Stimulated activated CD4-positive, alpha-beta T cell treated with anti-CD3 and anti-CD28 coated beads, Interleukin-4, amount 100 ng/mL, for 48 hours (primary cell): Measurements from ENCODE around the gene ITIH3.
"Not testable (repeated sequence)": the region's sequence is repeated elsewhere in the genome, so short reads cannot be mapped to it uniquely, and the experiment has no call there.

ENCODE experiments used
- DNase-seq, 2 donors: peaks; one replicate each; pipeline ENCODE4 v3.0.0-alpha.2; 2020; ENCODE audit warnings: low read depth in 2 of 2

The ITIH3 gene, protein sequence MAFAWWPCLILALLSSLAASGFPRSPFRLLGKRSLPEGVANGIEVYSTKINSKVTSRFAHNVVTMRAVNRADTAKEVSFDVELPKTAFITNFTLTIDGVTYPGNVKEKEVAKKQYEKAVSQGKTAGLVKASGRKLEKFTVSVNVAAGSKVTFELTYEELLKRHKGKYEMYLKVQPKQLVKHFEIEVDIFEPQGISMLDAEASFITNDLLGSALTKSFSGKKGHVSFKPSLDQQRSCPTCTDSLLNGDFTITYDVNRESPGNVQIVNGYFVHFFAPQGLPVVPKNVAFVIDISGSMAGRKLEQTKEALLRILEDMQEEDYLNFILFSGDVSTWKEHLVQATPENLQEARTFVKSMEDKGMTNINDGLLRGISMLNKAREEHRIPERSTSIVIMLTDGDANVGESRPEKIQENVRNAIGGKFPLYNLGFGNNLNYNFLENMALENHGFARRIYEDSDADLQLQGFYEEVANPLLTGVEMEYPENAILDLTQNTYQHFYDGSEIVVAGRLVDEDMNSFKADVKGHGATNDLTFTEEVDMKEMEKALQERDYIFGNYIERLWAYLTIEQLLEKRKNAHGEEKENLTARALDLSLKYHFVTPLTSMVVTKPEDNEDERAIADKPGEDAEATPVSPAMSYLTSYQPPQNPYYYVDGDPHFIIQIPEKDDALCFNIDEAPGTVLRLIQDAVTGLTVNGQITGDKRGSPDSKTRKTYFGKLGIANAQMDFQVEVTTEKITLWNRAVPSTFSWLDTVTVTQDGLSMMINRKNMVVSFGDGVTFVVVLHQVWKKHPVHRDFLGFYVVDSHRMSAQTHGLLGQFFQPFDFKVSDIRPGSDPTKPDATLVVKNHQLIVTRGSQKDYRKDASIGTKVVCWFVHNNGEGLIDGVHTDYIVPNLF

DNA sequence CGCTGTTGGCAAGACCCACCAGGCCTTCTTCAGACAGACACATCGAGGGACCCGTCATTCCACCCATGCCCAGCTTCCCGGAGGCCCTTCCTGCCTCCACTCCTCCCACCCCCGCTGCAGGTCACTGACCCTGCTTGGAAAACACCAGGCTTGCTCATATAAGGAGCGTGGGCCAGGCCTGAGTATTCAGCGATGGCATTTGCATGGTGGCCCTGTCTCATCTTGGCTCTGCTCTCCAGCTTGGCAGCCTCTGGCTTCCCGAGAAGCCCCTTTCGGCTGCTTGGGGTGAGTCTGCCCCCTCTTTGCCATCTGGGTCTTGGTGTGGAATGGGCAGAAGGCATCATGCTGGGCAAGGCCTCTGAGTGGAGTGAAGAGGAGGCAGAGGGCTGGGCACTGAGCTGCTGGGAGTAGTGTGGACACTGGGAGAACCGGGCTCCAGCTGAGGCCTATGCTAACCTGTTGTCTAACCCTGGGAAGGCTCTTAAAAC, at the start of gene ITIH3:
ITIH3 (plus strand) TSS at position 185 of the 488 bp plus-strand sequence; CDS start at position 193, 8 bp downstream.
- no peak for DNase-seq

DNA sequence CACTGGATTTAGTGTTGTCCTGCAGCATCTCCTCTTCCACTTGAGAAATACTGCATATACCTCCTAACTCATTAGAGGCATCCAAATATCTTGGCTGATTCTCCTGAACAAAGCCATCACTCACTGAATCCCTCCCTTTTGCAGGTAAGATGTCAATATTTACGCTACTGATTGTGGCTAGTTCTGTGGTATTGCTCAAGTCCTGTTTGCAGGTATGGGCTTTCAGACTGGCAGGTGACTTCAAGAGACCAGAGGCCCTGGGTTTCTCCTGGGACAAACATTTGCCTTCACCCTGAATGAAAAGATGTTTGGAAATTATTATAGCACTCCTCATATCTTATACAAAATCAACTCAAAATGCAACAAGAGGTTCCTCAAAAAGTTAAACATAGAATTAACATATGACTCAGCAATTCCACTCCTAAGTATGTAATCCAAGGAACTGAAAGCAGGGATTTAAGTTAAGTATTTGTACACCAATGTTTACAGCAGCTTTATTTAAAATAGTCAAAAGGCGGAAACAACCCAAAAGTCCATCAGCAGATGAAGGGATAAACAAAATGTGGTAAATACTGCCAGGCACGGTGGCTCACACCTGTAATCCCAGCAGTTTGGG, 42.4 kb upstream of the ITIH3 start:
- no peak for DNase-seq

DNA sequence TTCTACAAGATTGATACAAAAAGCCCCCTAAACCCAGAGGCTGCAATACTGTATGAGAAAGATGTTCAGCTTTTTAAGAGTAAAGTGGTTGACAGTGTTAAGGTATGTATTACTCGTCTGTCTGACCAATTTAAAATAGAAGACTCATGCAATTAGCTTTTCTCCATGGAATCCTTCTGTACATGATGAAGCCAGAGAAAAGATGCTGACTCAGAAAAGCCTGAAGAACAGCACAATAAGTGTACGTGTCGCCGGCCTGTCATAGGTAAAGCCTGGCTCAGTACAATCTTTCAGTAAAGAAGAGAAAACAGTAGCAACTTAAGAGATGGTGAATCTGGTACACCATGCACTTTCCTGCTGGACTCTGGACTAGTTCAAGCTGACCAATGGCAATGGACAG, 40.2 kb upstream of the ITIH3 start:
- DNase-seq: no peak

DNA sequence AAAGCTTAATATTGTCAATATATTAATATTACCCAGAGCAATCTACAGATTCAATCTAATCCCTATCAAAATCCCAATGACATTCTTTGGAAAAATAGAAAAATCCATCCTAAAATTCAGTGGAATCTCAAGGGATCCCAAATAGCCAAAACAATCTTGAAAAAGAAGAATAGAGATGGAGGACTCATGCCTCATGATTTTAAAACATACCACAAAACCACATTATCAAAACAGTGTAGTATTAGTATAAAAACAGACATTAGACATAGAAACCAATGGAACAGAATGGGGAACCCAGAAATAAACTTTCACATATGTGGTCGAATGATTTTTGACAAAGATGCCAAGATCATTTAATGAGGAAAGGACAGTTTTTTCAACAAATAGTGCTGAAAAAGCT, 38.5 kb upstream of the ITIH3 start:
- no peak for DNase-seq

DNA sequence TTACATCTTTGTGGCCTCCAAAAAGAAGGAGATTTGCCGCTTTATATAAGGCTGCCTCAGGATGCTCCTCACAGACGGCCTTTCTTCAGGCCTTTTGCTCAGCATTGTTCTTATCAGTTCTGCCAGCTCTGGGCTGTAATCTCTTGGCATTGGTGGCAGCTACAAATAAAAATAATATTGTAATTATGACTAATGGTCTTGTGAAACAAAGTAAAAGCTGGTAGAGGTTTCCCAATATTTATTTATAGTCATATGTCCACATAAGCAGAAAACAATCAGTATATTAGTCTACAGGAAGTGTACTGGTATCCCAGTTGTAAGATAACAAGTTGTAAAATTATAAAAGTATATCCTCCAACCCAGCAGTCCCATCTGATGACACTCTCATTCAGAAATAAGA, 31.1 kb upstream of the ITIH3 start:
- DNase-seq: no peak

DNA sequence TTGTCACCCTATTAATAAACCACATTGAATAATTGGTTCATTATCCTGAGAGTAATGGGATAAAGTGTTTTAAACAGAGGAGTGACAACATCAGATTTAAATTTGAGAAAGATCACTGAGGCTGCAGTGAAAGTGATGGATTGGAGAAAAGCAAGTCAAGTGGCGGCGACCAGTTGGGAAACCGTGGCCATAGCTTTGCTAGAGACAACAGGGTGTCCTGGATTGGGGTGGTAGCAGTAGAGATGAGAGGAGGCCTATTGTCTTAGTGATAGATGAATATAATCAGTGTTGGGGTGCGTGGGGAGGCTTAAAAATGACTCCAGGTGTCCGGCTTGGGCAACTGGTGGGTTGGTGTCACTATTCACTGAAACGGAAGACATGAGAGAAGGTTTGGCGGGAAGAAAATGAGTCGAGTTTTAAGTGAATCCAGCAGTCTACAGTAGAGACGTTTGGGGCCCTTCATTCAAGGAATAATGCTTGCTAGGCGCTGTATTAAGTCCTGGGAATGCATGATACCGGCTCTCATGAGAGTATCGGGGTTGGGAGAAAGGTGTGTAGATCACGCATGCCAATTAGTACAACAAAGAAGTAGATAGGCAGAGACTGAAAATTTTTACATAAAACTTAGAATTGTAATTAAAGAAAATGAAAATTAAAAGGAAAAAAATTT, 24.7 kb upstream of the ITIH3 start:
- DNase-seq: no peak

DNA sequence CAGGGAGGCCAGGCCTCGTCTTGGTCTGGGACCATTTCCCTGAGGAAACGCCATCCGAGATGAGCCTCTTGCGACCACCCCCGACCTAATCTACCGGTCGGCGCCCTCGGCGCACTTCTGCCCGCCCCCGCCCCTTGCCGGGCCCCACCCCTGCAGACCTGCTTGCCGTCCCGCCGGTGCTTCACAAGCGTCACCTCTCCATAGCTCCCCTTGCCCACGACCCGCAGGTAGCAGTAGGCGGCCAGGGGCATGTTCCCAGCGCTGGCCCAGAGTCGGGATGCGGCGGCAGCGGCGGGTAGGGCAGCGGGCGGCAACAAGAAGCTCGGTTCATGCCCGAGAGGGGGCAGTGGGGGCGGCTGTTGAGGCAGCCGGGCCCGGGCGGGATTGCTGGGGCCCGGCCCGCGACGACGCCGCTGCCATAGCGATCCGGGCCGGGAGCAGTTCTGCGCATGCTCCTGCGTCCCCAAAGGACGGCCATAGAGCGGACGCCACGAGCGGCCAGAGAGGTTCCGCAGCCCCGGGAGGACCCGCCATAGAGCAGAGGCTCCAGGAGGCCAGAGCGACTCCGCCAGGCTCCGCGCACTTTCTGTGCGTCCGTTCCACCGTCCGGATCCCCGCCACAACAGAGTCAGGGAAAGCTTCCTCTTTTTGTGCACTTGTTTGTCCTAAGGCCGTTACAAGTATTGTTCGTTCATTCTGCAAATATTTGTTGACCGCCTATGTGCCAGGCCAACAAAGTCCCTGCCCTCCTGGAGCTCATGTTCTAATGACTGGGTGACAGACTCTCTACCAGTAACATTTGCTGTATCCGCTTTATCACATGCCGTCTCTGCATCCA, 23.9 kb upstream of the ITIH3 start, which contains the start of gene NEK4:
NEK4 (minus strand) TSS at position 445 of the 838 bp plus-strand sequence; CDS start at position 251, 194 bp downstream.
- DNase-seq: peak; percentile 80 to 85

DNA sequence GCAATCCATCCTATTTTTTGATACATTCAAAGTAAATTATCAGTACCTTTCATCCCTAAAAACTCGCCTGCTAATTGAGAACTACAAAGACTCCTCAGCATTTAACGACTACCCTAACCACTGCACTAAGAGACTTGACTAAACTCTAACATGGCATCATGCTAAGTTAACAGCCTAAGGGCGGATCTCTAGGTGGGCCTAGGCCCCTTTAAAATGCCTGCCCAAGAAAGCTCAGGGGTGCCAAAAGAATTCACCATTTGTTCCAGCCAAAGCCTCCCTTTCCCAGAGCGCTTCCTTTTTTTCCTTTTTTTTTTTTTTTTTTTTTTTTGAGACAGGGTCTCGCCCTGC, 23.3 kb upstream of the ITIH3 start:
- DNase-seq: no peak

DNA sequence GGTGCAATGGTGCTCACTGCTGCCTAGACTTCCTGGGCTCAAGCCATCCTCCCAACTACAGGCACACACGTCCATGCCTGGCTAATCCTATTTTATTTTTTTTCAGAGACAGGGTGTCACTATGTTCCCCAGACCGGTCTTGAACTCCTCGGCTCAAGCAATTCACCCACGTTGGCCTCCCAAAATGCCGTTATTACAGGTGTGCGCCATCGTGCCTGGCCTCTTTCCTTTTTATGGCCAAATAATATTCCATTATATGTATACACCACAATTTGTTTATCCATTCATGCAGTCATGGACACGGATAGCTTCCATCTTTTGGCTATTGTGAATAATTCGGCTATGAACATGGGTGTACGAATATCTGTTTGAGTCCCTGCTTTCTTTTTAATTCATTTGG, 22.9 kb upstream of the ITIH3 start:
- no peak for DNase-seq

DNA sequence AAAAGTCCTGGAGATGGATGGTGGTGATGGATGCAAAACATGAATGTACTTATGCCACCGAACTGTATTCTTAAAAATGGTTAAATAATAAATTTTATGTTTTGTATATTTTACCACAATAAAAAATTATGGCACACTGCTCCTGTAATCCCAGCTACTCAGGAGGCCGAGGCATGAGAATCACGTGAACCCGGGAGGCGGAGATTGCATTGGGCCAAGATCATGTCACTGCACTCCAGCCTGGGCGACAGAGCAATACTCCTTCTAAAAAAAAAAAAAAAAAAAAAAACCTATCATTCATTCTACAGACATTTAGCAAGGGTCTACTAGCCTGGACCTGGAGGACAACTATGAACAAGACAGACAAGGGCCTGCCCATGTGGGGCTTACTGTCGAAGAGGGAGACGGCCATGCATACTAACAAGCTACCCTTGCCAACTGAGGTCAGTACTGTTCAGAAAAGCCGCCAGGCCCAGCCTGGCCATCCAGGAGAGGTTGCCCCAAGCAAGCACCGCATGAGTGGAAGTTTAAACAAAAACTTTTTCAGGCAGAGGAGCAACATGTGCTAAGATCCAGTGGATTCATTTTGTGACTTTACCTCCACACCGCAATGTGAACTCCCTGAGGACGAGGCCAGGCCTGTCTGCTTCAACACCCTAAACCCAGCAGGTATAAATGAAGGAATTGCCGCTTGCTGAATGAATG, 21.1 kb upstream of the ITIH3 start:
- DNase-seq: no peak

DNA sequence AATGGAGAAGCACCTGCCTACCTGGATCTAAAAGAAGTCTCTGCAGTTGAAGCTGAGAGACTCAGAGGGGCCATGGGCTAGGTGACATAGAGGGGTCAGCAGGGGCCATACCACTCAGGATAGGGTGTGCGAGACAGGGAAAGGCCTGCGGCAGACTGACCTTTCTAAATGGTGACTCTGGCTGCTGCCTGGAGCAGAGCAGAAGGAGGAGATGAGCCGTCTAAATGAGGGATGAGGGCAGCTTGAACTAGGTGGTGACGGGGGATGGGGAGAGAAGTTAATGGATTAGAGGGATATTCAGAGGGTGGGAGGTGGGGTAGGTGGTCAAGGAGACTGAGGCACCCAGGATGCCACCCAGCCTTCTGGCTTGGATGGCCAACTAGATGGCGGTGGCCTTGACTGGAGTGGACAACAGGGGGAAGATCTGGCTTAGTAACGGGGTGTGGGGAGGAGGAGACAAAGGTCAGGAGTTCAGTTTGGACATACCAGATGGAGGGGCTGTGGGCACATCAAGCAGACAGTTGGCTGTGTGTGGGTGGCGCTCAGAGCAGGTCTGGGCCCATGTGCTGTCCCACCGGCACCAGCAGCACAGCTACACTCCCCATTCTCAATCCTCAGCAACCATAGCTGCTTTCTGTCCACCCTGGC, 20.4 kb upstream of the ITIH3 start:
- DNase-seq: no peak

DNA sequence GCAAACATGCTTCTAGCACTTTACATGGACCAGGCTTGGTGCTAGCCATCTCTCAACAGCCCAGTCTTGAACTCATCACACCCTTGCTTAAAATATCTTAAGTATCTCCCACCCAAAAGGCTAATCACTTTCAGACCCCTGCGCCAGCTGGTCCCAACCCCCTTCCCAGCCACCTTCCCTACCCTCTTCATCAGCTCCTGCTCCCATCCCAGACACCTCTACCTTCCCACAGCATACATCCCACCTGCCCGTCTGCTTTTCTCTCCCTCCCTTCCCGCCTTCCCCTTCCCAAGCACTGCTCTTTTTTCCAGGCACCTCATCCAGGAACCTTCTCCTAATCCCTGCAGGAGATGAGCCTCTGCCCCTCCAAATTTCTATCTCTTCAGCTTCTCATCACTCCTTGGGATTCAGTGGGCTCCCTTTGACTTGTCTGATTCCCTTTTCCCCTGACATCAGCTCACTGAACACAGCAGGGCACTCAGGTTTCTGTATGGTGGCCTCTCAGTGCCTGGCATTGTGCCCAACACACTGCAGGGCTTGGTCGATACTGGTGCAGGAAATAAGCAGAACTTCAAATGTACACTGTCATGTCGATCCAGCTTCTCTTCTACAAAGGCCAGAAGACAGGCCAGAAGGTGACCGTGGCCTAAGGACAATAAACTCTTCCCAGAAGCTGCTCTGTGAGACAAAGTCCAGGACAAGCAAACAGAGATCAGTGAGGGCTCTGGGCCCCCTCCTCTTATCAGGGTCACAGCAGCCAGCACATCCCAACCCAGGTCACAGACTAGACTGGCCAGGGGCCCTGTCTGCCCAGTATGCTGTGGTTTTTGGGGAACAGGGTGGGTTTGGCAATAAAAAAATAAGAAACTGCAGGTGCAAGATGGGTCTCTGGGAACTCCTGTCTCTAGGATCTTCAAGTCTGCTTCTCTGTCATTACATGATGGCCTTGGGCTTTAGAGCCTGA, 19.4 kb upstream of the ITIH3 start:
- no peak for DNase-seq

DNA sequence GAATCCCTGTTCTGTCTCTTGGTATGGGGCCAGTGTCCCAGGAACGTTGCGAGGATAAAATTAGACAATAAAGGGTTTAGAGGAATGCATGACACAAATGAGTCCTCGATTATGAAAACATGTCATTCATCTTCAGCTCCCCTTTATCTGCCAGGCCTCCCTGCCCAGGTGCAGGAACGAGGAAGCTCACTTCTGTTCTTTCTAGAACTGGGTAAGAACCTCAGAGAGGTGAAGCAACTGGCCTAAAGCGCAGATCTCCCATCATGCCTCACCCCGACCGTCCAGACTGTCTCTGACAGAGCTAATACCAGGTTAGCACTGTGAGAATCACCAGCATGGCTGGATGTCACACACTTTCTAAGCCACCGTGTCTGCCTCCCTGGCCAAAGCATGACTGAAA, 18.7 kb upstream of the ITIH3 start:
- no peak for DNase-seq

DNA sequence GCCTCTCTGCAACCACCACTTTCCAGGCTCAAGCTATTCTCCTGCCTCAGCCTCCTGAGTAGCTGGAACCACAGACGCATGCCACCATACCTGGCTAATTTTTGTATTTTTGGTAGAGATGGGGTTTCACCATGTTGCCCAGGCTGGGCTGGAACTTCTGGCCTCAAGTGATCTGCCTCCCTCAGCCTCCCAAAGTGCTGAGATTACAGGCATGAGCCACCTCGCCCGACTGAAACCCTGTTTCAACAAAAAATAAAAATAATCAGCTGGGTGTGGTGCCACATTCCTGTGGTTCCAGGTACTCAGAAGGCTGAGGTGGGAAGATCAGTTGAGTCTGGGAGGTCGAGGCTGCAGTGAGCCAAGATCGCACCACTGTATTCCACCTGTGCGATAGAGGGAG, 18.1 kb upstream of the ITIH3 start:
- DNase-seq: not testable (repeated sequence)

DNA sequence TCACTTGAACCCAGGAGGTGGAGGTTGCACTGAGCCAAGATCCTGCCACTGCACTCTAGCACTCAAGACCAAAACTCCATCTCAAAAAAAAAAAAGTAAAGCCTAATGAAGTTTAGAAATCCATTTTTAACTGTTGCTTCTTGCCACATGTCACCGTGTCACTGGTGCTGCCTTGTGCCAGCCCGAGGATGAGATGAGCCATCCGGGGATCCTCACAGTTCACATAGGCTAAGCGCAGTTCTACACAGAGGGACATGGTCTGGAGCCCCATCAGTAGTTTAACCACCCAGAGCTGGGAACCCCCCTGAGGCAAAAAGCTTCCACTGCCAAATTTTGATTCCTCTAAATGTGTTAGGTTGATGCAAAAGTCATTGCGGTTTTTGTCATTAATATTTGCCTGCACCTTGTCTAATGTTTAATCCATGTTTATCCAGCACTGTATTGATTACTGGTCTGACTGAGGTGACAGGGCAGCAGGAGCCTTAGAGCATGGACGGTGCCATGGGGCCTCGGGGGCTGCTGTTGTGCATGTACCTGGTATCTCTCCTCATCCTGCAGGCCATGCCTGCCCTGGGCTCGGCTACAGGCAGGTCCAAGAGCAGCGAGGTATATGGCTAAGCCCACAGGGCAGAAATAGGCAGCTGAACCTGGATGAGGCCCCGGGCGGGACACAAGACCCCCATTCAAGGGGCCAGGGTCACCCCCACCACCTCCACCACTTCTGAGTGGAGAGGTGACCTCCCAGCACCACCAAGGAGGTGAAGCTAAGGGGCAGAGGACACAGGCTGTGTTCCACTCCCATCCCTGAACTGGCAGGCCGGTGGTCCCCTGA, 17.3 kb upstream of the ITIH3 start, which contains the start of gene ITIH1:
ITIH1 (plus strand) TSS at position 473 of the 832 bp plus-strand sequence; CDS start at position 490, 17 bp downstream.
- DNase-seq: no peak

DNA sequence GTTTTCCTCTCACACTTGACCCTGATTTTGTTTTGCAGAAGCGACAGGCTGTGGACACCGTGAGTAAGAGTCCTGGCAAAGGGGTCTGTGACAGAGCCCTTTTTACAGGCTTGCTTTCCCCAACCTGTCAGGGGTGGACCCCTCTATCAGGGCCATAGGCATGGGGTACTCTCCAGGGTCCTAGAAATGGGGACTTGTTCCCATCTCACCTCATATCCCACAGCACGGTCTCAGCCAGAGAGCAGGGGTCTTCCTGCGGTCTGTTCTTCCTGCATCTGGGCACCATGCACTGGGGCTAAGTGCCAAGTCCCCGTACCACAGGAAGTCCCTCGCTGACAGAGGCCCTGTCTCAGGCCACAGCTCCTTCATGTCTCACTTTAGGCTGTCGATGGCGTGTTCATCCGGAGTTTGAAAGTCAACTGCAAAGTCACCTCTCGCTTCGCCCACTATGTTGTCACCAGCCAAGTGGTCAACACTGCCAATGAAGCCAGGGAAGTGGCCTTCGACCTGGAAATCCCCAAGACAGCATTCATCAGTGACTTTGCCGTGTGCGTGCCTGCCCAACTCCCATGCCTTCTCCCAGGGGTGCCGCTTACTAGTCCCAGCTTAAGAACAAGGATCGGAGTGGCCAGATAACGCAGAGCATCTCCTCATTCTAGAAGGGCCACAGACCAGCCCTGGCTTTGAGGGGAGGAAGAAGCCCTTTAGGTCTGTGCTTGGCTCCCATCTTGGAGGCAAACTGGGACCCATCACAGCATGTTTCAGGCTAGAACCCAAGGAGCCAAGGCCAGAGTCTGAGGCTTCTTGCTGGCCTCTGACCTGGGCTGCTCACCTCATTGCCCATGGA, 16.4 kb upstream of the ITIH3 start:
- DNase-seq: no peak
